GM21717 (cell line): ENCODE measurements around the gene MAPK9.

Source experiments
- ATAC-seq: cut with Tn5 transposase; IDR thresholded peaks from one replicate; pipeline ENCODE4 v1.9.1; 2021; ENCODE audit warnings: mild to moderate bottlenecking, moderate library complexity; ENCODE audit not compliant: unreplicated experiment

Gene MAPK9

DNA sequence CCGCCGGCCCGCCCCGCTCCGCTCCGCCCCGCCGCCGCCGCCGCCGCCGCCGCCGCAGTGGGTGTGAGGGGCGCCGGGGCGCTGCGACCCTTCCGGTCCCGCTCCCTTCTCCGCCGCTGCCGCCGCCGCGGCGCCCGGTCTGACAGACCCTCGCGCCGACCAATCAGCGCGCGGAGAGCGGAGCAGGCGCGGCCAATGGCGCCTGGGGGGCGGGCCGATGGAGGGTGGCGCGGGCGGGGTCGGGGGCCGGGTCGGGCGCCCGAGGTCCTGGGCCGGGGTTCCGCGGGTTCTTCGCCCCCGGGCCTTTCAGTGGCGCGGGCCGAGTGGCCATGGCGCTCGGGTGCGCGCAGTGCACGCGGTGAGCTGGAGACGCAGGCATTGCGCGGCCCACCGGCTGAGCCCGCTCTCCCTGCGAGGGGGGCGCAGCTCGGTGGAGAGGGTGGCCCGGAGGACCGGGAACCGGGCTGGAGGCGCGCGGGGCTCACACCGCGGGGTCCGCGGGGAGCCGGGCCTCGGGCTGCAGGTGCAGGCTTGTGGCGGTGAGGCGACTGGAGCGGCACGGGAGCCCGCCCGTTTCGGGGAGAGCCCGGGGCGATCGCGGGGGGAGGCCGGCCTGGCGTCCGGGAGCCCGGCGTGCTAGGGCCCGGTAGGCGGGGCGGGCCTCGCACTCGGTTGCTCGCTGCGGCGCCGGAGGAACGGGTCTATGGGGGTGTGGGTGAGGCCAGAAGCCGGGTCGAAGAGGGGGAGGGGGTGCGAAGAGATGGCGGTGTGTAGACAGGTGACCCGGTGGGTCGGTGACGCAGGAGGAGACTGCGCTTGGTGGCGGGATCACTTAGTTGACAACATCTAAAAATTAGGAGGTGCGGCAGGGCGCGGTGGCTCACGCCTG, at the start of gene MAPK9:
TSS of gene MAPK9 (minus strand) at position 141 of the 889 bp plus-strand sequence. CDS start 11,522 bp downstream, outside the sequence.
- peak; percentile 83 for ATAC-seq

DNA sequence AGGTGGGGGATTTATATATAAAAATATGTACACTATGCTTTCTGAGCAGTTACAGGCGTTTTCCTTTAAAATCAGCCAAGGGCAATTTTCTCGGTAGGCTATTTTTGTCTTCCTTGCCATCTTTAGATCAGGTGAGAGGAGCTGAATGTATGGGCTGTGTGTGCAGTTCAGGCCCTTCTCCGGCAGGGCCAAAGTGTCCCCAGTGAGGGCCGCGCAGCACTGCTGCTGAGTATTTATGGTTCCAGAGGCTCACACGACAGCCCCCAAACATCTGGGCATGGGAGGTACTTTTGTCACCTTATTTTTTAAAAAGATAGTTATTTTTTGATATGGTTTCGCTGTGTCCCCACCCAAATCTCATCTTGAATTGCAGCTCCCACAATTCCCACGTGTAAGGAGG, 49.7 kb upstream of the MAPK9 start:
- no peak for ATAC-seq

DNA sequence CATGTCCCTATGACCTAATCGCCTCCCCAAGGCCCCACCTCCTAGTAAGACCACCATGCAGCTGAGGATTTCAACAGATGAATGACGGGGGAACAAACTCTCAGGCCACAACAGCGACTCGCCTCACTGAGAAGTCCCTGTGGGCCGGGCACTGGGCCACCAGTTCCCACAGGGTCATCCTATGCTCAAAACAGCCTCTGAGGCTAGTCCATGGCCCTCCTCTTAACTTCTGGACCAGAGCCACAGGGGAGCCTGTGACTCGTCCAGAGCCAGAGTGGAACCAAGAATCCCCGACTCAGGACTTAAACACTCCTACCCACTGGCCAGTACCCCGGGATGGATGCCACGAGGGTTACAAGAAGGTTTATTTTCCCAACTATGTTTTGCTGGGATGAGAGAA, 49.0 kb upstream of the MAPK9 start:
- no peak for ATAC-seq

DNA sequence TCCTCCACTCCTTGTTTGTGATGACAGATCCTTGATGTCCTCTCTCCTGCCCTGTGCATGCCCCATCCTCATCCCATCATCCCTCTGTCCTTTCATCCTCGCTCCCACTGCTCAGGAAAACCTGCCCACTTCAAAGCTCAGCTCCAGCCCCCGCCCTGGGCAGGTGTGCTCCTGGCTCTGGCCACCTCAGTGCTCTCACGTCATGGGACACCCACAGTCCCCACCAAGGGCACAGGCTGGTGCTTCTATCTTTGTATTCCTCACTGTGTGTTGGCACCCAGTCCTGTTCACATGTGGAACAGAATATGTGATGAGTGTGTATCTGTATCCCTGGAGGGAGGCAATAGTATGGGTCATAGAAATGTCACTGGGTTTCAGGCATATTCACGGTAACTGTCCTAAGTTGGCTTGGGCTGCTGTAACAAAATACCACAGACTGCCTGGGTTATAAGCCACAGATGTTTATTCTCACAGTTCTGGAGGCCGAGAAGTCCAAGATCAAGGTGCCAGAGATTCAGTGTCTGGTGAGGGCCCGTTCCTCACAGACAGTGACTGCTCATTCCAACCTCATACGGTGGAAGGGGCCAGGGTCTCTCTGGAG, 47.8 kb upstream of the MAPK9 start:
- ATAC-seq = no peak

DNA sequence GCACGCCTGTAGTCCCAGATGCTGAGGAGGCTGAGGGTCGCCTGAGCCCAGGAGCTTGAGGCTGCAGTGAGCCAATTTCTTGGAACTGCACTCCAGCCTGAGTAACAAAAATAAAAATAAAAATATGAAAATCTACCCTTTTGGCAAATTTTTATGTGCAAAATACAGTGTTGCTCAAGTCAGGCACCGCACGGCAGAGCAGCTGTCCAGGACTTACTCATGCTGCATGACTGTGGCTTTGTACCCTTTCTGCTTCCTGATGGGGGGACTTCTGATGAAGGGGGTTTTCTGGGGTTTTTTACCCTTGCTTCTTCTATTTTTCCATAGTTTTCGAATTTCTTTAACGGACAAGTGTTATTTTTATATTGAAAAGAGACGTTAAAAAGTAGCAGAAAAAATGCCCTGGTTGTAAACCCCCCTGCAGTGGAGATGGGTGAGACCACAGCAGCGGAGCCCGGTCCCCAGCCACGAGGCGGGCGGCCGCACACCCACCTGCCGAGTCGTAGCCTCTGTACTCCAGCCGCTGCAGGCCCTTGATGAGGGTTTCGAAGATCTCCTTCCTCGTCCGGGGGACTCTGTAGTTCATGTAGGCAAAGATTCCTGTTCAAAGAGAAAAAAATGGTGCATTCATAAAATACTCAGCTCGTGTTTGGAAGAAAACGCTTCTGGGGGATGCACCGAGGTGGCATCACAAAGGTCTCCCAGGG, 46.3 kb upstream of the MAPK9 start:
- ATAC-seq = no peak

DNA sequence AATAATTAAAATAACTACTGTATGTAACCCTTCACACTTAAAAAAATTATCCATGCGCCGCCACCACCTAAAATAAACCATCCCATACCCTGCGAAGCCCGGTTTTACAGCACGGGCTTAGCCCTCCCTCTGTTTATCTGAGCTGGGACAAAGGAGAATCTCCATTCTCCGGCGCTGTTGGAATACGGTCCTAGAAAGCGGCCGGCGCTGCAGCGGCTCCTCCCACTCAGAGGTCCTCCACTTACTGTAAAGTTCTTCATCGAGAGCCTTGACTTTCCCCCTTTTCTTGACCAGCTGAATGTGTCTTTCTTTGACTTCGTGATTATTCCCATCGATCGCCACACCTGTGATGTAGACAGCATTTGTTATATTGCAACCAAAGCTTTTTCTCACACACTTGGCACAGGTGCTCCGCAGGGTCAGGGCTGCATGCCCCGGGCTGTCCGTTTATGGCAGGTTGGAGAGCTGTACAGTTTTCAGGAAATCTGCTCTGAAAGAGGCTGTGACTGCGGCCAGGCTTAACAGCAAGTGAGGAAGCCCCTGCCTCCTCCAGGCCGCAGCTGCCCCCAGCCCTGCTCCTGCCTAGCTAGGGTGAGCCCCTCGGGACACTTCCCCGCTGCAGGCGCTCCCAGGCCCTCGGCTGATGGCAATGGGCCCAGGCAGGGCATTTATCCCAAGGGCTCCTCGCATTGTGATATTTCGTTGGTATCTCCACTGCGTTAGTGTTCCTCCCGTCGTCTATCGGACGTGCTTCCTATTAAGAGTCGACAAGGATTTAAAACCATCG, 44.5 kb upstream of the MAPK9 start:
- no peak for ATAC-seq

DNA sequence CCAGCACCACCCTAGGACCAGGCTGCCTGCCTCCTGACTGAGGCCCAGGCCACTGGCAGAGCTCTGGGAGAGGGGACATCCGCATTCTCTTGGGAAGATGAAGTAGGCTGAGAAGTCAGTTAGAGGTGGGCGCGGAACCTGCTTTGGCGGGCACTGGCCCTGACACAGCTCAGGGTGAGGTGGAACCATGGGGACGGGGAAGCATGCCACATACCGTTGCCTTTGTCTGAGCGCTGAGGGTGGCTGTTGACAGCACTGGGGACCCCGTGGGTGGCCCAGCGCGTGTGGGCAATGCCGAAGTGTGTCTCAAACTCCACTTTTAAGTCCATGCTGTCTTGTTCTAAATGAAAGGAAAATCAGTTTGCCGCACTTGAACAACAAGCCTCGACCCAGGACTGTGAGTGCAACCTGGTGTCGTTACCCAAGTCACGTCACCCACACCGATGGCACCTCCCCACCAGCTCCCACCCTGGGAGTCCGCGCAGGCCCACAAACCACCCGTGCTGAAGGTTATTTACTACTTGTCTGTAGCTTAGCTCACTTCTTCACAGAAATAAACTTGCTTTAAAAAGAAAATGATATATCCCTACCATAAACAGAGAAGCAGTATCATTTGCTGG, 43.8 kb upstream of the MAPK9 start:
- ATAC-seq = no peak

DNA sequence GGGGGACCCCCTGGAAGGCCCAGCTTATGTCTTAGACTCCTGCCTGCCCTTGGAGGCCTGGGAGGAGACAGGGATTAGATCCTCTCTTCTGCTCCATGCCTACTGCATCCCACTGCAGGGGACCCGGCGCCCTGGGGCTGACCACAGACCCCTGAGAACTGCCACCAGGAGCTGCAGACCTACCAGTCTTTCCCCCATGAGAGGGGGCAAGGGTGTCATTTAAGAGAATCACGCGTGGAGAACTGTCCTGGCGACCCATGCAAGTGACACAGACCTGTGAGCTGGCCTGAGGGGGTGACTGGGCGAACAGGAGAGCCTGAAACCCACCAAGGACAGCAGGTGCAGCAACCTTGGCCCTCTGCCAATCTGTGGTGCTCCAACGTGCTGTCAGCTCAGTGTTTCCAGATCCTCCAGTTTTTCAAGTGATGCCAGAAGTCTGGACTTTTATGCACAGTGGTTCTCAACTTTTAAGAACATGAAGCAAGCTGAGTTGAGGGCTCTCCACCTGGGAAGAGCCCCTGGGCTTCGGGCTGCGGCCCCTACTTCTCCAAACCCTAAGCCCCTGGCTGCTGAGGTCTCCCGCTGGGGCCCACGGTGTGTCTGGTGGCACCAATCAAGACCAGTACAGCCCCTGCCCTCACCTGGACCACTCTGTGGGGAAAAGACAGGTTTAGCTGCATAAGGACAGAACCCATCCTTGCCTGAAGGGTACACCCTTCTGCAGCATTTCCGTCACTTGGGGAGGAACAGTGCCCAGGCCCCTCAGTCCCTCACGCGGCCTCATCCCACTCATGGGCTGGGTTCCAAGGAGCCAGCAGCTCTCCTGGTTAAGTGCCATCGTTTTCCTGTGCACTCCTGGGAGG, 43.1 kb upstream of the MAPK9 start:
- no peak for ATAC-seq

DNA sequence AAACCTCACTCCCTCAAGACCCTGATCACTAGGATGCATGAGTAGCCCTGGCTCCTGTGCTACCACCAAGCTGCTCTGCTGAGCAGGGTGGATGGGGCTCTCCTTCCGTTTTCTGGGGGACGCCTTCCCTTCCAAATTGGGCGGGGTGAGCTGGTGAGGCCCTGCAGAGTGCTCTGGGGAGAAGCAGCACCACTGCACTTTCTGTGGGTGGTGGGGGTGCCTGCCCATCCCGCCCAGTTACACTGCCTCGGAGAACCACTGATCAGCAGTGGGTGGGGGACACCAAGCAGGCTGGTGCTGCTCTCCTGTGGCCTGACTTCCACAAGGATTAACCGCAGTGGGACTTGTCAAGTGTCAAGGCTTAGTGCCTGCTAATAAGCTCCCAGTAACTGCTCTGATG, 42.3 kb upstream of the MAPK9 start:
- ATAC-seq = no peak

DNA sequence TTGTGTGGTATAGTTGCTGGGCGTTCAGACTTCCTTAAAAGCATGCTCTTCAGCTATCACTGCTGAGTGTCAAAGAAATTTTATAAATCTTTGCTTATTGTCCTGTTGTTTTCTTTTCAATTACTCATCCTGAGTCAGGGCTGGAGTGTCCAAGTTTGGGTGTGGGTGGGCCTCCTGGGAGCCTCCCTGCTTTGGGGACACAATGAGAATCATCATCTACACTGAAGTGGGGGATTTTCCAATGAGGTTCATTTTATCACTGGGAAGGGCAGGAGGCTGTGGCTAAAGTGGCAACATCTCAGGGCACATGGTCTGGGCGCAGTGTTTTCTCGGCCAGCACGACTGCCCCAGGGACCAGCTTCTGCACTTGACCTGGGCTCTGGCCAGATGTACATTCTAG, 41.8 kb upstream of the MAPK9 start:
- no peak for ATAC-seq

DNA sequence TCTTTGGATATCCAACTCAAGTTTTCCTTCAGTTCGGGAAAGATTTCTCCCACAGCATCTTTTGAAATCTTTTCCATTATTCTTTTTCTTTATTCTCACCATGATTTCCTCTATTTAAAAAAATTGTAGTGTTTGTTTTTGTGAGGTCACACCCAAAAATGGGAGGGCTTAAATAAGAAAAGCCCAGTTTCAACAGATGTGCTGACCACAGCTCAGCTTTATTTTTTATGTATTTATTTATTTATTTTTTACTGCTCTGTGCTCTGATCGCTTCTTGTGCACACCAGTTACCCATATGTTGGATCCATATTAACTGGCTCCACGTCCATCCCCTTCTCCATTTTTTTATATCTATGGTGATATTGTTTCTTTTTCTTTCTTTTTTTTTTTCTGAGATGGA, 41.0 kb upstream of the MAPK9 start:
- ATAC-seq = no peak

DNA sequence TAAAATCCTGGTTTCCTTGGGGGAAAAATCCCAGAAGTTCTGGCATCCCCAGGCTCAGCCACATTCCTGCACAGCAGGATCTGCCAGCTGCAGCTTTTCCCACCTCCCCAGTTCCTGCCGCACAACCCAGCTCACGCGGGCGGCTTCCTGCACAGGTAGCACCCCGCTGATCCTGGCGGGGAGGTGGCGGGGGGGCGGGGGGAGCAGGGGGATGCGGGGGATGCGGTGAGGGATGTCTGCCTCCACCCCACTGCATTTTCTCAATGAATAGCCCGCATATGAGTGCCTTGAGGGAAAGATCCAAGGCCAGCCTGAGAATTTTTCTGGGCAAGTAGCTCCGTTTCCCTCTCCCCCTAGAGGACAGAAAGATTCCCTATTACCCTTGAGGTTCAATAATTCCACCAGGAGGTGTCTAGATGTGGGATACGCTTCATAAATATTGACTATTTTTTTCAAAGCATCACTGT, 40.2 kb upstream of the MAPK9 start:
- no peak for ATAC-seq

DNA sequence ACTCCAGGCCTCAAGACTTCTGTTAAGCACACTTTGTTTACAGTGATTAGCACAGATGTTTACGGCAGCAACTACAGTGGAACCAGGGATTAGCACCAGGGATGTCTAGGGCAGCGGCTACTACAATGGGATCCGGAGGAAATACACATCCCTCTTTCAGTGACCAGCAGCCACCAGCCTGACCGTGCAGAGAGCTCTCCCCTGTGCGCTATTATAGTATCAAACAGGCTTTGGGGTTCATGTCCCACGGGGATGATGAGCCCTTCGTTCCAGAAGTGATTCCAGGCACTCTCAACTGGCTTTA, 39.7 kb upstream of the MAPK9 start:
- no peak for ATAC-seq

DNA sequence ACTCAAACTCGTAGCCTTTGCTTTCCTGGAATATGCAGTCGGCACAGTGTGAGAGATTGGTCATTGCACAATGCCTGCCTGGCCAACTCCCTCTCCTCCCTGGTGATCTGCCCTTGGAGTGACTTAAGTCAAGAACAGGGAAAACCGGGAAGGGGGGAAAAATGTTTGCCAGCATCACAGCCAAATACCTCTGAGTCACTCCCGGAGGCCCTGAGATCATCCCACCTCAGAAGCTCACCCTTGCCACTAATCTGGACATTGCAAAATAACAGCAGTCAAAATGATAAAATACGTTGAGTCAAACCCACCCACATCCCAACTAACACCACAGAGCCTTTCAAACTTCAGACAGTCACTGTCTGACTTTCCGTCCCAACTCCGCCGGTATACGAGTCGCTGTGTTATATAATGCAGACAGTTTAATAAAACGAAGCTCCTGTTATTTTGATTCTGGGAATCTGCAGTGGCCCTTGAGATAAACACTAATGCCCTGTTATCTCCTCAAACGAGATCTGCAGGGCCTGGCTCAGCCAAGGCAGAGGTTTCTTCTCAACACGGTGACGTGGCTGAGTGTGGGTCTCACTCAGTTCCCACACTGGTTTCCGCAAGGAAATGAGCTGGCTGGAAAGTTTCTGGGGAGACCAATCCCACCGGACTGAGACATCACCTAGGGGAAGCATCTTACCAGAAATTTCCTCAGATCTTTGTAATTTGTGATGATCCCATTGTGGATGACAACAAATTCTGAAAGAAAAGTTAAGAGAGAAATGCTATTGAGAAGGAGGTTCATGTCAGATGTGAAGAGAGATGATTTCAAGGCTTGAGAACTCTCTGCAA, 39.1 kb upstream of the MAPK9 start:
- no peak for ATAC-seq

DNA sequence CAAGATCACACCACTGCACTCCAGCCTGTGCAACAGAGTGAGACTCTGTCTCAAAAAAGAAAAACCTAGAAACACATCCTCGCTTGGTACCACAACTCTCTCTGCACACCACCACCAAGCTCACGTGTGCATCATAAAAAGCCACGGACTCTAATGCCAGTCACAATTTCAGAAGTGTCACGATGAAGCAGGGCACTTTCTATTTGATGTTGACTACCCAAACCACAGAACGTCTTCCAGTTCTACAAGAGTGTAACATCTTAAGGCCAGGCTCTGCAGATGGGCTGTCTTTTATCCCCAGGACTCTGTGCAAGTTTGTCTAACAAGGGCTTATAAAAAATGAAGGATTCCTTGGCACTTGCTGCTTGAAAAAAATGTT, 38.4 kb upstream of the MAPK9 start:
- ATAC-seq = no peak

DNA sequence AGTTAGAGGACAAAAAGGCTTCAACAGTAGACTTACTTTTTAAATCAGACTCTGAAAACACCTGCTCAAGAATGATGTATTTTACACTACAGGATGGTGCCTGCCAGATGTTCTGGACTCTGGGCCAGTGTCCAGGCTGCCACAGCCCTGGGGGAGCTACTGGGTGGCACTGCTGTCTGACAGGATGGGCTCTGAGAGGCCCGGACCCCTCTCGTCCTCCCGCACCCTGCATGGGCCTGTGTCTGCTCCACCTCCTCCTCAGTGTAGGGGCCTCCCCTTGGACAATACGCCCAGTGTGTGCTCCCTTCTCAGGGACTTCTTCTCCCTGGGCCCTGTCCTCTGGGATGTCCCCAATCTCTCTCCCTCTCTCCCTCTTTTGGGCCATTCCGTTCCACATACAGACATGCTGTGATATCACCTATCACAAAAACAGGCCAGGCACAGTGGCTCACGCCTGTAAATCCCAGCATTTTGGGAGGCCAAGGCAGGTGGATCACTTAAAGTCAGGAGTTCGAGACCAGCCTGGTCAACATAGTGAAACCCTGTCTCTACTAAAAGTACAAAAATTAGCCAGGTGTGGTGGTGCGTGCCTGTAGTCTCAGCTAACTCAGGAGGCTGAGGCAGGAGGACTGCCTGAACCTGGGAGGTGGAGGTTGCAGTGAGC, 37.9 kb upstream of the MAPK9 start:
- no peak for ATAC-seq

DNA sequence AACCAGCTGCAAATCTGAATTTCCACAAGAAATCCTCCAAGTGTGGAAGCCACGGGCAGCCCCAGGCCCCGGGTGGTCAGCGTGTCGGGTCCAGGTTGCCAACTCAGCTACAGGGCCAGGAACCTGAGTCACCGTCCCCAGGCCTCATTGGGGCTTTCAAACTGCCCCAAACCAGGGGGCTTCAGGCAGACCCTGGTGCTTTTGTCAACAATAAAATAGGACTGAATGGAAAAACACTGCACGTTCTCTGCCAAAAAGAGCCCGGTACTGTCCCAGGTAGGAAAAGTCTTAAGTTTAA, 37.2 kb upstream of the MAPK9 start:
- ATAC-seq = no peak

DNA sequence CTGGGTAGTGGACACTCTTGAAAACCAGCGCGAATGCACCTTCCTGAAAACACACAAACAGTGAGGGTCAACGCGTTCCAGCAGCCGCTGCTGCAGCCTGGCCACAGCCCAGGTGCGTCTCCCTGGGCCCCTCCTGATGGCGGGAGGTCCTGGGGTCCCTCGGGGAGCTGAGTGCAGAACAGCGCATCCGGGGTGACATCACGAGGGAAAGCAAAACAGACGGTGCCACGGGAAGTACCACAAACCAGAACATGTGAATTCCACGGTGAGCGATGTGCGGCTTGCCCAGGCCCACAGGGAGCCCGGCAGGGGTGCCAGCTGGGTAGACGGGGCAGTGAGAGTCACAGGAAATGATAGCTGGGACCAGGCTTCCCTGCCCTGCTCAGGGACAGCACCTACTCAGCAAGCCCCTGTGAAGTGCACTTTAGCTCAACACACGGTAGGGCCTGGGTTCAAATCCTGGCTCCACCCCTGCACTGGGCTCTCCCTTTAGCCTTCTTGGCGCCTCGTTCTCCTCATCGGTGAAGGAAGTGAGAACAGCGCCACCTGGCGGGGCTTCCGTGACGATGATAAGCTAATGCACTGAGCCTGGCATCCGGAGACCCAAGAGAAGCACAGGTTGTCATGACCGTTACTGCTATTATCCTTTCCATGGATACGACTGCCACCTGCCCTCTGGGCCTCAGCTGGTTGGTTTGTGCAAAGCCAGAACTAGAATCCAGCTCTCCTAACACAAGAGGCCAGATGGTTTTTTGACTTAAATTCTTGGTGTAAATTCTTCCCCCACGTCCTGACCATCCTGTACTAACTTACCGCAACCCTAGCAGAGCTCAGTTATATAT, 36.6 kb upstream of the MAPK9 start:
- ATAC-seq = peak; percentile 89
